ENCODE measurements around the gene NCOA7. TPM values are rescaled to one million over a fixed set of nuclear protein-coding genes. Genes with fewer than 3 reads are reported as not detected.

NCOA7 gene
- total RNA-seq, 1 experiment from 2014 or later = 13.8 TPM

GRCh38 chr6:125887372-125887771 is 96.6 kb downstream of the NCOA7 start:
- ChIA-PET POLR2A (no interaction called here), CTCF (no interaction called here)

More at GRCh38 chr6:125887372-125887771, 96.6 kb downstream of the NCOA7 start:
- no peak overlapping the region for H3K4me3 ChIP-seq (replicated peaks in 1 of 2; ENCODE audit: low read depth in 1 of 2, low read length in 2 of 2)
- no peaks in the 10 kb centered on the region for H3K79me2 ChIP-seq (ENCODE audit: insufficient read depth, low read length)
- no peak overlapping the region for H3K4me2 ChIP-seq (ENCODE audit: low read length)
- no peak overlapping the region for H3K27ac ChIP-seq (ENCODE audit: low read depth, low read length)
- H3K9me3 ChIP-seq (ENCODE audit: control insufficient read depth in 1 of 2, insufficient read depth in 1 of 2, low read depth in 1 of 2, low read length in 2 of 2) = no peaks in the 10 kb centered on the region
- no peak for ATAC-seq
- no TSS peak for BruUV-seq (replicated peaks)
- no peaks in the 10 kb centered on the region for H3K9me2 ChIP-seq (ENCODE audit: insufficient read depth)
- no peaks in the 10 kb centered on the region for H3K4me1 ChIP-seq (ENCODE audit: control insufficient read depth in 1 of 2, insufficient read depth in 2 of 2, low read length in 2 of 2)
- no peak for DNase-seq (ENCODE audit: low read depth, low spot score)
- no peaks in the 10 kb centered on the region for H4K20me1 ChIP-seq (ENCODE audit: insufficient read depth)
- H2AFZ ChIP-seq (ENCODE audit: low read depth, low read length, poor library complexity, severe bottlenecking) = no peak overlapping the region
- intact Hi-C loops (cut with micrococcal nuclease) = no loop called here
- TF ChIP-seq ELF1 (IDR thresholded peaks at IDR 0.05; ENCODE audit: borderline replicate concordance, low read depth) (no peak), JUND (IDR thresholded peaks at IDR 0.05) (no peak), SRF (IDR thresholded peaks at IDR 0.05; ENCODE audit: low read depth) (no peak), CTCF (IDR thresholded peaks at IDR 0.05 in 2 of 3, conservative IDR thresholded peaks at IDR 0.05 in 1 of 3; ENCODE audit: borderline replicate concordance in 1 of 3, insufficient read depth in 1 of 3, low read depth in 2 of 3, low read length in 2 of 3) (no peak), ZNF274 (IDR thresholded peaks at IDR 0.05; ENCODE audit: low read depth, low read length) (no peak), EZH2phosphoT487 (IDR thresholded peaks at IDR 0.05; ENCODE audit: borderline replicate concordance) (no peak), RAD21 (IDR thresholded peaks at IDR 0.05; ENCODE audit: low read depth) (no peak), ATF3 (IDR thresholded peaks at IDR 0.05) (no peak), CEBPB (IDR thresholded peaks at IDR 0.05; ENCODE audit: low read depth) (no peak), EZH2 (IDR thresholded peaks at IDR 0.05) (no peak), MAX (IDR thresholded peaks at IDR 0.05) (no peak), FOSL1 (IDR thresholded peaks at IDR 0.05; ENCODE audit: low read depth) (no peak), TCF7L2 (IDR thresholded peaks at IDR 0.05; ENCODE audit: borderline replicate concordance, extremely low read depth, insufficient read depth, insufficient read length) (no peak), POLR2A (IDR thresholded peaks at IDR 0.05; ENCODE audit: borderline replicate concordance, extremely low read depth, insufficient read depth, insufficient read length) (no peak), SP1 (IDR thresholded peaks at IDR 0.05; ENCODE audit: low read depth) (no peak), CBX3 (IDR thresholded peaks at IDR 0.05; ENCODE audit: low read depth) (no peak), POLR2AphosphoS5 (IDR thresholded peaks at IDR 0.05; ENCODE audit: low read depth, low read length) (no peak), ZFX (IDR thresholded peaks at IDR 0.05) (no peak), ZBTB33 (IDR thresholded peaks at IDR 0.05; ENCODE audit: extremely low read depth, insufficient replicate concordance, low read length) (no peak), SIN3A (IDR thresholded peaks at IDR 0.05; ENCODE audit: low read depth) (no peak)
- no peaks in the 10 kb centered on the region for H3K36me3 ChIP-seq (ENCODE audit: control insufficient read depth in 1 of 2, insufficient read depth in 2 of 2, low read length in 2 of 2)
- H3K27me3 ChIP-seq (ENCODE audit: insufficient read depth, low read length) = no peaks in the 10 kb centered on the region
- RAD21 ChIA-PET (ENCODE audit: low non-redundant PET in 1 of 2, low total read pairs in 2 of 2, uncharacterized antibody in 2 of 2, unreplicated experiment in 2 of 2) = no interaction called here
- H3K9ac ChIP-seq (ENCODE audit: low read length) = no peak overlapping the region
